GM12878 (cell line): ENCODE data around the gene ABHD17C.

Experiments
- CHD4 ChIP-seq: fragments of 200-600 bp; sonication (generic); IDR thresholded peaks from 2 replicates; pipeline ENCODE4 v1.6.1; 2016; ENCODE audit warnings: mild to moderate bottlenecking
- CTCF ChIP-seq, 3 experiments: IDR thresholded peaks in 2 of 3; conservative IDR thresholded peaks in 1 of 3; 2 replicates each; pipeline ENCODE4 v1.5.1; 2011; ENCODE audit warnings: low read depth in 3 of 3, low read length in 3 of 3, mild to moderate bottlenecking in 3 of 3, control low read depth in 2 of 3, moderate library complexity in 2 of 3, inconsistent platforms in 1 of 3, mixed read lengths in 1 of 3; ENCODE audit not compliant: control insufficient read depth in 2 of 3, insufficient read depth in 1 of 3; ENCODE audit errors: extremely low read depth in 1 of 3
- EZH2 ChIP-seq: IDR thresholded peaks from 2 replicates; pipeline ENCODE4 v1.6.1; 2012; ENCODE audit warnings: low read depth, mild to moderate bottlenecking, control low read depth, inconsistent platforms, low read length, borderline replicate concordance; ENCODE audit not compliant: control insufficient read depth
- HDAC2 ChIP-seq: fragments of 200-600 bp; sonication (generic); IDR thresholded peaks from 2 replicates; pipeline ENCODE4 v1.6.1; 2017
- POLR2A ChIP-seq: IDR thresholded peaks from 2 replicates; pipeline ENCODE4 v1.6.1; 2011; ENCODE audit warnings: low read depth, mild to moderate bottlenecking, low read length
- ZBTB33 ChIP-seq: fragments of 450-650 bp; IDR thresholded peaks from 2 replicates; pipeline ENCODE4 v1.6.1; 2017; ENCODE audit warnings: mild to moderate bottlenecking

GRCh38 chr15:80654299-80654698 lies 40.8 kb upstream of the ABHD17C start:
- no peak for TF ChIP-seq EZH2
- TF ChIP-seq ZBTB33 = no peak
- no peak for TF ChIP-seq CHD4
- no peak for TF ChIP-seq CTCF (IDR thresholded peaks at IDR 0.05 in 2 of 3, conservative IDR thresholded peaks at IDR 0.05 in 1 of 3; ENCODE audit: control insufficient read depth in 2 of 3, extremely low read depth in 1 of 3, insufficient read depth in 1 of 3, low read depth in 3 of 3, low read length in 3 of 3)
- no peak for TF ChIP-seq HDAC2
- no peak for TF ChIP-seq POLR2A
